Measurements from ENCODE around the gene PARD3. TPM values are rescaled to one million over a fixed set of nuclear protein-coding genes. Genes with fewer than 3 reads are reported as not detected.
A peak's percentile ranks its signal among the peaks of the same experiment; 100 is the strongest.

The PARD3 gene
- polyA plus RNA-seq, 1 donor from 2014 or later = 12.4 TPM

DNA sequence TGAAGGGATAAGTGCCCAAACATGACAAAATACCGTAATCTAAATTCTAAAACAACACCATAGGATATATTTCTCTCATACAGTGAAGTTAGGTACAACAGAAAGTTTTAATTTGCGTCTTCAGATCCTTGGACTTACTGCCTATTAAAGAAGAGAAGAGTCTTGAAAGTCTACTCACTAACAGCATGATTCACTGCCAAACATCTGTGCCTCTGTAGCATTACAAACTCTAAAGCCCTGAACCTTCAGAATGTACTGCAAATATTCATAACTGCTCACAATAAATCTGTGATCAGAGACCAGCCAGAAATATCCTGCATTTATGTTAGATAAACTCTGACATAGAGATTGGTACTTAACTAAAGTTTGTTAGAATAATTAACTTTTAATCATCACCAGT is 365.3 kb downstream of the PARD3 start:
- Histone ChIP-seq H2AFZ (ENCODE audit: low read depth, low read length) (no peak overlapping the region), H3K9ac (ENCODE audit: low read length) (no peak overlapping the region), H3K4me3 (ENCODE audit: low read length) (no peak overlapping the region), H3F3A (ENCODE audit: insufficient read depth, low read length, poor library complexity, severe bottlenecking) (no peaks in the 10 kb centered on the region), H3K9me2 (ENCODE audit: insufficient read depth, low read length) (no peaks in the 10 kb centered on the region), H3K36me3 (ENCODE audit: insufficient read depth, low read length) (no peaks in the 10 kb centered on the region), H3K27ac (ENCODE audit: low read length) (no peak overlapping the region), H3K79me2 (replicated peaks; ENCODE audit: insufficient read depth, low read length) (no peaks in the 10 kb centered on the region), H4K20me1 (ENCODE audit: insufficient read depth) (no peaks in the 10 kb centered on the region), H3K4me2 (ENCODE audit: low read length) (no peak overlapping the region), H3K27me3 (ENCODE audit: insufficient read depth, low read depth, low read length) (no peaks in the 10 kb centered on the region), H3K9me3 (ENCODE audit: low read length) (no peaks in the 10 kb centered on the region)
- TF ChIP-seq, protein P1, sequence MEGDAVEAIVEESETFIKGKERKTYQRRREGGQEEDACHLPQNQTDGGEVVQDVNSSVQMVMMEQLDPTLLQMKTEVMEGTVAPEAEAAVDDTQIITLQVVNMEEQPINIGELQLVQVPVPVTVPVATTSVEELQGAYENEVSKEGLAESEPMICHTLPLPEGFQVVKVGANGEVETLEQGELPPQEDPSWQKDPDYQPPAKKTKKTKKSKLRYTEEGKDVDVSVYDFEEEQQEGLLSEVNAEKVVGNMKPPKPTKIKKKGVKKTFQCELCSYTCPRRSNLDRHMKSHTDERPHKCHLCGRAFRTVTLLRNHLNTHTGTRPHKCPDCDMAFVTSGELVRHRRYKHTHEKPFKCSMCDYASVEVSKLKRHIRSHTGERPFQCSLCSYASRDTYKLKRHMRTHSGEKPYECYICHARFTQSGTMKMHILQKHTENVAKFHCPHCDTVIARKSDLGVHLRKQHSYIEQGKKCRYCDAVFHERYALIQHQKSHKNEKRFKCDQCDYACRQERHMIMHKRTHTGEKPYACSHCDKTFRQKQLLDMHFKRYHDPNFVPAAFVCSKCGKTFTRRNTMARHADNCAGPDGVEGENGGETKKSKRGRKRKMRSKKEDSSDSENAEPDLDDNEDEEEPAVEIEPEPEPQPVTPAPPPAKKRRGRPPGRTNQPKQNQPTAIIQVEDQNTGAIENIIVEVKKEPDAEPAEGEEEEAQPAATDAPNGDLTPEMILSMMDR (IDR thresholded peaks at IDR 0.05; ENCODE audit: poor library complexity, severe bottlenecking) = no peak
- no peak for TF ChIP-seq RAD21 (conservative IDR thresholded peaks at IDR 0.05)
- TF ChIP-seq EZH2 (IDR thresholded peaks at IDR 0.05; ENCODE audit: borderline replicate concordance, insufficient read depth, low read length, poor library complexity, severe bottlenecking) = no peak
- TF ChIP-seq, protein P2, sequence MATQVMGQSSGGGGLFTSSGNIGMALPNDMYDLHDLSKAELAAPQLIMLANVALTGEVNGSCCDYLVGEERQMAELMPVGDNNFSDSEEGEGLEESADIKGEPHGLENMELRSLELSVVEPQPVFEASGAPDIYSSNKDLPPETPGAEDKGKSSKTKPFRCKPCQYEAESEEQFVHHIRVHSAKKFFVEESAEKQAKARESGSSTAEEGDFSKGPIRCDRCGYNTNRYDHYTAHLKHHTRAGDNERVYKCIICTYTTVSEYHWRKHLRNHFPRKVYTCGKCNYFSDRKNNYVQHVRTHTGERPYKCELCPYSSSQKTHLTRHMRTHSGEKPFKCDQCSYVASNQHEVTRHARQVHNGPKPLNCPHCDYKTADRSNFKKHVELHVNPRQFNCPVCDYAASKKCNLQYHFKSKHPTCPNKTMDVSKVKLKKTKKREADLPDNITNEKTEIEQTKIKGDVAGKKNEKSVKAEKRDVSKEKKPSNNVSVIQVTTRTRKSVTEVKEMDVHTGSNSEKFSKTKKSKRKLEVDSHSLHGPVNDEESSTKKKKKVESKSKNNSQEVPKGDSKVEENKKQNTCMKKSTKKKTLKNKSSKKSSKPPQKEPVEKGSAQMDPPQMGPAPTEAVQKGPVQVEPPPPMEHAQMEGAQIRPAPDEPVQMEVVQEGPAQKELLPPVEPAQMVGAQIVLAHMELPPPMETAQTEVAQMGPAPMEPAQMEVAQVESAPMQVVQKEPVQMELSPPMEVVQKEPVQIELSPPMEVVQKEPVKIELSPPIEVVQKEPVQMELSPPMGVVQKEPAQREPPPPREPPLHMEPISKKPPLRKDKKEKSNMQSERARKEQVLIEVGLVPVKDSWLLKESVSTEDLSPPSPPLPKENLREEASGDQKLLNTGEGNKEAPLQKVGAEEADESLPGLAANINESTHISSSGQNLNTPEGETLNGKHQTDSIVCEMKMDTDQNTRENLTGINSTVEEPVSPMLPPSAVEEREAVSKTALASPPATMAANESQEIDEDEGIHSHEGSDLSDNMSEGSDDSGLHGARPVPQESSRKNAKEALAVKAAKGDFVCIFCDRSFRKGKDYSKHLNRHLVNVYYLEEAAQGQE (IDR thresholded peaks at IDR 0.05; ENCODE audit: borderline replicate concordance) = no peak
- no peak for TF ChIP-seq SMC3 (conservative IDR thresholded peaks at IDR 0.05; ENCODE audit: poor library complexity)
- TF ChIP-seq TAF1 (IDR thresholded peaks at IDR 0.05; ENCODE audit: low read depth) = no peak
- no peak for TF ChIP-seq POLR2AphosphoS5 (IDR thresholded peaks at IDR 0.05)
- no peak for TF ChIP-seq EP300 (conservative IDR thresholded peaks at IDR 0.05; ENCODE audit: poor library complexity, severe bottlenecking)
- no peak for TF ChIP-seq MXI1 (conservative IDR thresholded peaks at IDR 0.05; ENCODE audit: poor library complexity, severe bottlenecking)

DNA sequence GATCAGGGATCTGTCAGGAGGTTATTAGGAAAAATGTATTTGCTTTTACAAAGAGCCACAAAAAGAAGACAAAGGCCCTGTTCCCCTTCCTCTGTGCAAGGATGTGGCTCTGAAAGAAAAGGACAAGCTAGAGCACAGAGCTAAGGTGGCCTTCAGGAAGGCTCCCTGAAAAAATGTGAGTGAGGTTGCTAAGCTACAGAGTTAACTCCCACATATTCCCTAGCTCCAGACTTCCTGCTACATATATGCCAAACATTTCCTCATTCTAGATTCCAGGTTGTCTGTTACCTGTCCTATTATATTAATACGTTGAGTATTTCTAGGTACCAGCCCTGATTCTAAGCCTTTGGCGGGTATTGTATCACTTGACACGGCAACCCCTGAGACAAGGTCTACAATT is 369.0 kb downstream of the PARD3 start:
- no peaks in the 10 kb centered on the region for H3K9me2 ChIP-seq (ENCODE audit: insufficient read depth, low read length)

More for the DNA sequence above, 369.0 kb downstream of the PARD3 start:
- no peaks in the 10 kb centered on the region for H4K20me1 ChIP-seq (ENCODE audit: insufficient read depth)
- no peaks in the 10 kb centered on the region for H3K36me3 ChIP-seq (ENCODE audit: insufficient read depth, low read length)
- no peaks in the 10 kb centered on the region for H3K27me3 ChIP-seq (ENCODE audit: insufficient read depth, low read depth, low read length)
- no peak overlapping the region for H3K27ac ChIP-seq (ENCODE audit: low read length)
- TF ChIP-seq EP300 (conservative IDR thresholded peaks at IDR 0.05; ENCODE audit: poor library complexity, severe bottlenecking) (no peak), TAF1 (IDR thresholded peaks at IDR 0.05; ENCODE audit: low read depth) (no peak), SMC3 (conservative IDR thresholded peaks at IDR 0.05; ENCODE audit: poor library complexity) (no peak)
- TF ChIP-seq, protein P2 (IDR thresholded peaks at IDR 0.05; ENCODE audit: borderline replicate concordance) = peak; percentile 32
- H2AFZ ChIP-seq (ENCODE audit: low read depth, low read length) = no peak overlapping the region
- no peaks in the 10 kb centered on the region for H3K79me2 ChIP-seq (replicated peaks; ENCODE audit: insufficient read depth, low read length)
- no peak overlapping the region for H3K4me3 ChIP-seq (ENCODE audit: low read length)
- no peak overlapping the region for H3K9ac ChIP-seq (ENCODE audit: low read length)
- no peak overlapping the region for H3K4me2 ChIP-seq (ENCODE audit: low read length)
- H3F3A ChIP-seq (ENCODE audit: insufficient read depth, low read length, poor library complexity, severe bottlenecking) = no peaks in the 10 kb centered on the region
- no peaks in the 10 kb centered on the region for H3K9me3 ChIP-seq (ENCODE audit: low read length)
